ENCODE measurements around the gene PCBP3. TPM values are rescaled to one million over a fixed set of nuclear protein-coding genes. Genes with fewer than 3 reads are reported as not detected.
A peak's percentile ranks its signal among the peaks of the same experiment; 100 is the strongest.

Gene PCBP3
- total and polyA plus RNA-seq, 10 of the 15 experiments (the other 5 are each of a cell fraction or from before 2014, with no cell fraction given): 0.09 to 1.3 (median 0.46) TPM; not detected in 3

GRCh38 chr21:45631540-45631939 lies 12.0 kb upstream of the PCBP3 start (continued):
- TF ChIP-seq TCF3 (IDR thresholded peaks at IDR 0.05; ENCODE audit: borderline replicate concordance, insufficient read depth, low read depth, low read length): no peak
- no peak for TF ChIP-seq WRNIP1 (IDR thresholded peaks at IDR 0.05; ENCODE audit: borderline replicate concordance, low read depth, low read length)

DNA sequence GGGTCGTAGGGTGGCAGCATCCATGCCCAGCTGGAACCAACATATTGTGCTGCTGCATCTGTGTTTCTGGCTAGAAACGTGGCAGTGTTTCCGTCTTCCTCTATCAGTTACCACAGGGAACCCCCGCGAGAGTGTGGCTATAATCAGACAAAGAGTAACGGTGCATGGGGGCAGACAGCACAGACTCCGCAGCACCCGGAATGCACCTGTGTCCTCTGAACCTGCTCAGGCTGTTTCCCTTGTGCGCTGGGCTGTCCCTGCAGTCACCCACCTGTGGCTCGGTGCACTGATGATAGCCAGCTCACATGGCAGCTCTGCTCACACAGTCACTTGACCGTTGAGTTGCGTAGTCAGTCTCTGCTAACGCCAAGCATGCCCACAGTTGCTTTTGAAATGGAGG lies 11.4 kb upstream of the PCBP3 start:
- intact Hi-C loops (cut with micrococcal nuclease; ENCODE audit: unreplicated experiment): no loop called here
- in situ Hi-C loops (cut with MboI): no loop called here
- H2AFZ ChIP-seq (ENCODE audit: control insufficient read depth, low read depth, low read length): peak overlapping the region; percentile 40
- ChIA-PET RAD21 (ENCODE audit: unreplicated experiment) (interaction anchor here (1.2 to 1.7 kb wide), 2 partner anchors 9 to 76 kb away, joined by 5 read pairs; no protein-coding TSS in a partner anchor), CTCF (interaction anchor here (1.0 to 1.5 kb wide), 2 partner anchors 9 to 36 kb away, joined by 3 to 6 read pairs; no protein-coding TSS in a partner anchor), POLR2A (interaction anchor here (0.6 to 1.4 kb wide), 2 partner anchors 14 to 558 kb away, joined by 3 to 4 read pairs; partner anchors contain the start of gene ADARB1), SMC1A (ENCODE audit: uncharacterized antibody, unreplicated experiment) (interaction anchor here (1.1 to 1.3 kb wide), 3 partner anchors 9 to 14 kb away, joined by 3 to 4 read pairs (median 3); no protein-coding TSS in a partner anchor)
- no peak for DNase-seq (ENCODE audit: low read depth, low spot score)
- no peaks in the 10 kb centered on the region for H4K20me1 ChIP-seq (ENCODE audit: control insufficient read depth, insufficient read depth)
- no peaks in the 10 kb centered on the region for H3K27me3 ChIP-seq (replicated peaks in 1 of 2; ENCODE audit: control insufficient read depth in 2 of 2, insufficient read depth in 2 of 2, low read length in 1 of 2)
- H3K4me2 ChIP-seq (ENCODE audit: control insufficient read depth, insufficient read depth): peak overlapping the region; percentile 39; the same call in 1 of the 2 replicates
- no peak for FAIRE-seq
- H3K4me1 ChIP-seq (ENCODE audit: control insufficient read depth, insufficient read depth, low read length): peaks cover 14% of the 10 kb centered on the region
- no peaks in the 10 kb centered on the region; the same call in 2 of the 3 replicates for H3K9me3 ChIP-seq (replicated peaks; ENCODE audit: control insufficient read depth, insufficient read depth, low read length)
- 3% methylated on average over 13 of the region's 13 CpGs for WGBS (ENCODE audit: insufficient coverage, insufficient replicate concordance, low lambda C conversion rate, missing lambda C conversion rate)
- H3K36me3 ChIP-seq (ENCODE audit: control insufficient read depth in 2 of 2, insufficient read depth in 2 of 2, low read length in 1 of 2): no peaks in the 10 kb centered on the region
- H3K4me3 ChIP-seq: no peak overlapping the region
- H3K79me2 ChIP-seq (ENCODE audit: control insufficient read depth, insufficient read depth, low read length): no peaks in the 10 kb centered on the region
- H3K9ac ChIP-seq (ENCODE audit: control insufficient read depth, insufficient read depth, low read length): no peak overlapping the region
- no peak overlapping the region for H3K27ac ChIP-seq (ENCODE audit: control insufficient read depth, insufficient read depth)
- ATAC-seq: peak; percentile 76
- no TSS peak for BruUV-seq (replicated peaks)
- TF ChIP-seq NKRF (conservative IDR thresholded peaks at IDR 0.05): no peak
- no peak for TF ChIP-seq ZBED1 (IDR thresholded peaks at IDR 0.05; ENCODE audit: borderline replicate concordance)
- no peak for TF ChIP-seq MTA2 (IDR thresholded peaks at IDR 0.05; ENCODE audit: low read depth)
- TF ChIP-seq JUNB (IDR thresholded peaks at IDR 0.05): no peak
- no peak for TF ChIP-seq ETV6 (conservative IDR thresholded peaks at IDR 0.05 in 1 of 2, IDR thresholded peaks at IDR 0.05 in 1 of 2; ENCODE audit: borderline replicate concordance in 1 of 2, low read depth in 1 of 2)
- TF ChIP-seq, protein P1, sequence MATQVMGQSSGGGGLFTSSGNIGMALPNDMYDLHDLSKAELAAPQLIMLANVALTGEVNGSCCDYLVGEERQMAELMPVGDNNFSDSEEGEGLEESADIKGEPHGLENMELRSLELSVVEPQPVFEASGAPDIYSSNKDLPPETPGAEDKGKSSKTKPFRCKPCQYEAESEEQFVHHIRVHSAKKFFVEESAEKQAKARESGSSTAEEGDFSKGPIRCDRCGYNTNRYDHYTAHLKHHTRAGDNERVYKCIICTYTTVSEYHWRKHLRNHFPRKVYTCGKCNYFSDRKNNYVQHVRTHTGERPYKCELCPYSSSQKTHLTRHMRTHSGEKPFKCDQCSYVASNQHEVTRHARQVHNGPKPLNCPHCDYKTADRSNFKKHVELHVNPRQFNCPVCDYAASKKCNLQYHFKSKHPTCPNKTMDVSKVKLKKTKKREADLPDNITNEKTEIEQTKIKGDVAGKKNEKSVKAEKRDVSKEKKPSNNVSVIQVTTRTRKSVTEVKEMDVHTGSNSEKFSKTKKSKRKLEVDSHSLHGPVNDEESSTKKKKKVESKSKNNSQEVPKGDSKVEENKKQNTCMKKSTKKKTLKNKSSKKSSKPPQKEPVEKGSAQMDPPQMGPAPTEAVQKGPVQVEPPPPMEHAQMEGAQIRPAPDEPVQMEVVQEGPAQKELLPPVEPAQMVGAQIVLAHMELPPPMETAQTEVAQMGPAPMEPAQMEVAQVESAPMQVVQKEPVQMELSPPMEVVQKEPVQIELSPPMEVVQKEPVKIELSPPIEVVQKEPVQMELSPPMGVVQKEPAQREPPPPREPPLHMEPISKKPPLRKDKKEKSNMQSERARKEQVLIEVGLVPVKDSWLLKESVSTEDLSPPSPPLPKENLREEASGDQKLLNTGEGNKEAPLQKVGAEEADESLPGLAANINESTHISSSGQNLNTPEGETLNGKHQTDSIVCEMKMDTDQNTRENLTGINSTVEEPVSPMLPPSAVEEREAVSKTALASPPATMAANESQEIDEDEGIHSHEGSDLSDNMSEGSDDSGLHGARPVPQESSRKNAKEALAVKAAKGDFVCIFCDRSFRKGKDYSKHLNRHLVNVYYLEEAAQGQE (IDR thresholded peaks at IDR 0.05; ENCODE audit: low read depth, low read length): no peak
- no peak for TF ChIP-seq RELB (IDR thresholded peaks at IDR 0.05; ENCODE audit: low read depth)
- TF ChIP-seq TAF1 (IDR thresholded peaks at IDR 0.05; ENCODE audit: borderline replicate concordance, low read depth, low read length): 0 out of 2 replicates have a peak, but pooled peaks have one; percentile 18
- peak; percentile 35; the same call in 1 of the 2 replicates for TF ChIP-seq POLR2AphosphoS5 (IDR thresholded peaks at IDR 0.05; ENCODE audit: low read length)
- no peak for TF ChIP-seq HDAC6 (IDR thresholded peaks at IDR 0.05; ENCODE audit: unreplicated experiment)
- TF ChIP-seq SRF (IDR thresholded peaks at IDR 0.05; ENCODE audit: low read depth in 2 of 2, low read length in 2 of 2): no peak

Measured in GM12878 (cell line).